Measurements from ENCODE around the gene CCDC182.

GRCh38 chr17:57782647-57783337 lies 37.7 kb upstream of the CCDC182 start:
- TF ChIP-seq CTCF (IDR thresholded peaks at IDR 0.05) (no peak), POLR2AphosphoS5 (IDR thresholded peaks at IDR 0.05; ENCODE audit: low read depth, low read length) (no peak), MXI1 (IDR thresholded peaks at IDR 0.05; ENCODE audit: low read depth, low read length) (no peak), SIN3A (IDR thresholded peaks at IDR 0.05; ENCODE audit: borderline replicate concordance, low read depth, low read length) (no peak), CHD2 (IDR thresholded peaks at IDR 0.05; ENCODE audit: low read length, partially characterized antibody) (no peak), GABPA (IDR thresholded peaks at IDR 0.05; ENCODE audit: low read depth) (no peak), REST (IDR thresholded peaks at IDR 0.05; ENCODE audit: low read depth, low read length) (no peak), NFIC (IDR thresholded peaks at IDR 0.05; ENCODE audit: borderline replicate concordance) (no peak)

Data from SK-N-SH (cell line).